Gastroesophageal sphincter (tissue), 3 donors: Measurements from ENCODE around the gene IFIT1.

Source experiments
- CTCF ChIP-seq, 4 experiments: fragments of 200-600 bp in 2 of 4; fragments of 450-650 bp in 2 of 4; sonication (generic) in 1 of 4; IDR thresholded peaks; one replicate each; pipeline ENCODE4 v1.5.1; 2017 to 2019; ENCODE audit warnings: antibody characterized with exemption in 4 of 4, mild to moderate bottlenecking in 2 of 4, moderate library complexity in 2 of 4
- EP300 ChIP-seq: sonication (generic); formaldehyde crosslinking; IDR thresholded peaks from one replicate; pipeline ENCODE4 v1.6.1; 2017; ENCODE audit warnings: antibody characterized with exemption, mild to moderate bottlenecking
- POLR2A ChIP-seq, 2 donors: fragments of 450-650 bp; IDR thresholded peaks; one replicate each; pipeline ENCODE4 v1.6.1; 2017; ENCODE audit warnings: antibody characterized with exemption in 2 of 2, mild to moderate bottlenecking in 2 of 2, moderate library complexity in 1 of 2

DNA sequence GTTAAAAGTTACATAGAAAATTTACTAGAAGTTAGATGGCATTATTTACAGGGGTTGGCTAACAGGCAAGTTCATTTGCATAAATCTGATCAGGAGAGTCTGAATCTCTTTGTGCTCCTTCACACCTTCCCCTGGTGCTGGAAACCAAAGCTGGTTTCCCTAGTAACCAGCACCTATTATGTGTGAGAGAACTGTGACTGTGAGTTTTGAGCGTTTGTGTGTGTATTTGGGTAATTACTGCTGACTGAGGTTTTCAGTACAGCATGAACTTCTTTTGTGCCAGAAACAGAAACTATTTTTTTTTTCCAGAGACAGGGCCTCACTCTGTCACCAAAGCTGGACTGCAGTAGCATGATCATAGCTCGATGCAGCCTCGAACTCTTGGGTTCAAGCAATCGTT, 24.9 kb upstream of the IFIT1 start:
- TF ChIP-seq CTCF (IDR thresholded peaks at IDR 0.05) (no peak), POLR2A (IDR thresholded peaks at IDR 0.05) (no peak), EP300 (no peak)
